ENCODE data around the gene XYLB.

DNA sequence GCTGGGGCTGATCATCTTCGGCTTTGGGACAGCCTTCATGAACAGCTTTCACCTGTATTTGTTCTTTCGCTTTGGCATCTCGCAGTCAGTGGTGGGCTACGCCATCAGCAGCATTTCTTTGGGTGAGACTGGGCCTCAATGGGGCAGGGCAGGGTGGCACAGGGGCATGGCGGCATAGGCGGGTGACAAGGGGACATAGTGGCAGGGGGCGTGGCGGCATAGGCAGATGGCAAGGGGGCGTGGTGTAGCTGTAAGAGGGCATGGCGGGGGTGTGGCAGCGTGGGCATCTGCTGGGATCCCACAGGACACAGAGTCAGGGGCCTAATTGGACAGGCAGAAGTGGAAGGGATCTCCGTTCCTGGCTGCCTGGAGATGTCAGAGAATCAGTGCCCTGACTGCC, 39.0 kb upstream of the XYLB start:
- TF ChIP-seq, protein P1, sequence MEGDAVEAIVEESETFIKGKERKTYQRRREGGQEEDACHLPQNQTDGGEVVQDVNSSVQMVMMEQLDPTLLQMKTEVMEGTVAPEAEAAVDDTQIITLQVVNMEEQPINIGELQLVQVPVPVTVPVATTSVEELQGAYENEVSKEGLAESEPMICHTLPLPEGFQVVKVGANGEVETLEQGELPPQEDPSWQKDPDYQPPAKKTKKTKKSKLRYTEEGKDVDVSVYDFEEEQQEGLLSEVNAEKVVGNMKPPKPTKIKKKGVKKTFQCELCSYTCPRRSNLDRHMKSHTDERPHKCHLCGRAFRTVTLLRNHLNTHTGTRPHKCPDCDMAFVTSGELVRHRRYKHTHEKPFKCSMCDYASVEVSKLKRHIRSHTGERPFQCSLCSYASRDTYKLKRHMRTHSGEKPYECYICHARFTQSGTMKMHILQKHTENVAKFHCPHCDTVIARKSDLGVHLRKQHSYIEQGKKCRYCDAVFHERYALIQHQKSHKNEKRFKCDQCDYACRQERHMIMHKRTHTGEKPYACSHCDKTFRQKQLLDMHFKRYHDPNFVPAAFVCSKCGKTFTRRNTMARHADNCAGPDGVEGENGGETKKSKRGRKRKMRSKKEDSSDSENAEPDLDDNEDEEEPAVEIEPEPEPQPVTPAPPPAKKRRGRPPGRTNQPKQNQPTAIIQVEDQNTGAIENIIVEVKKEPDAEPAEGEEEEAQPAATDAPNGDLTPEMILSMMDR (IDR thresholded peaks at IDR 0.05; ENCODE audit: low read depth, low read length, poor library complexity, severe bottlenecking), result no peak
- TF ChIP-seq EZH2phosphoT487 (IDR thresholded peaks at IDR 0.05; ENCODE audit: borderline replicate concordance, low read length), result no peak

All from DOHH2 (cell line).